Tibial nerve (tissue), 4 donors: Measurements from ENCODE around the gene MAU2. TPM values are rescaled to one million over a fixed set of nuclear protein-coding genes. Genes with fewer than 3 reads are reported as not detected.
"Not testable (repeated sequence)": the region's sequence is repeated elsewhere in the genome, so short reads cannot be mapped to it uniquely, and the experiment has no call there.

Source experiments
- DNase-seq, 2 donors: peaks; one replicate each; pipeline ENCODE4 v3.0.0-alpha.2; 2019; ENCODE audit warnings: low spot score in 2 of 2
- H3K27ac ChIP-seq, 4 donors: fragments of 200-600 bp; sonication (generic) in 3 of 4; one replicate each; pipeline ENCODE4 v1.5.1; 2017 to 2019; ENCODE audit warnings: mild to moderate bottlenecking in 1 of 4
- H3K27me3 ChIP-seq, 2 donors: fragments of 200-600 bp; sonication (generic) in 1 of 2; one replicate each; pipeline versions ENCODE4 v1.5.1 to v1.6.0; 2017 to 2019
- H3K36me3 ChIP-seq, 3 donors: fragments of 200-600 bp; sonication (generic); one replicate each; pipeline ENCODE4 v1.5.1; 2018 to 2019
- H3K4me1 ChIP-seq, 4 donors: fragments of 200-600 bp; sonication (generic) in 3 of 4; one replicate each; pipeline ENCODE4 v1.5.1; 2017 to 2019
- H3K4me3 ChIP-seq, 4 donors: fragments of 200-600 bp; sonication (generic) in 3 of 4; one replicate each; pipeline ENCODE4 v1.5.1; 2017 to 2019; ENCODE audit warnings: mild to moderate bottlenecking in 1 of 4, moderate library complexity in 1 of 4
- H3K9me3 ChIP-seq, 4 donors: fragments of 200-600 bp; sonication (generic) in 3 of 4; one replicate each; pipeline ENCODE4 v1.5.1; 2017 to 2019
- EP300 ChIP-seq, 2 donors: sonication (generic); formaldehyde crosslinking; IDR thresholded peaks; one replicate each; pipeline ENCODE4 v1.6.1; 2017; ENCODE audit warnings: antibody characterized with exemption in 2 of 2, mild to moderate bottlenecking in 1 of 2
- POLR2A ChIP-seq, 2 donors: fragments of 450-650 bp; IDR thresholded peaks; one replicate each; pipeline ENCODE4 v1.6.1; 2017; ENCODE audit warnings: antibody characterized with exemption in 2 of 2, mild to moderate bottlenecking in 2 of 2, moderate library complexity in 2 of 2
- WGBS, 2 donors: methylation state at CpG; one replicate each; pipeline ENCODE4 v1.1.5; 2018; 5-methylcytosine and 5-hydroxymethylcytosine counted together
- total RNA-seq, 4 donors: library from RNA; depleted of rRNA; stranded (reverse); fragments of >200 nt; gene quantifications; one replicate each; pipeline ENCODE4 v1.1.0, GENCODE V29; 2016
- TF ChIP-seq, protein P1 (sequence below), 5 experiments: fragments of 200-600 bp in 3 of 5; fragments of 450-650 bp in 2 of 5; sonication (generic) in 3 of 5; IDR thresholded peaks; one replicate each; pipeline ENCODE4 v1.5.1; 2016 to 2019; ENCODE audit warnings: antibody characterized with exemption in 5 of 5, mild to moderate bottlenecking in 3 of 5, moderate library complexity in 2 of 5

MAU2 gene
- total RNA-seq, 4 donors from 2014 or later, result 56.8 to 108 (median 97.8) TPM

DNA sequence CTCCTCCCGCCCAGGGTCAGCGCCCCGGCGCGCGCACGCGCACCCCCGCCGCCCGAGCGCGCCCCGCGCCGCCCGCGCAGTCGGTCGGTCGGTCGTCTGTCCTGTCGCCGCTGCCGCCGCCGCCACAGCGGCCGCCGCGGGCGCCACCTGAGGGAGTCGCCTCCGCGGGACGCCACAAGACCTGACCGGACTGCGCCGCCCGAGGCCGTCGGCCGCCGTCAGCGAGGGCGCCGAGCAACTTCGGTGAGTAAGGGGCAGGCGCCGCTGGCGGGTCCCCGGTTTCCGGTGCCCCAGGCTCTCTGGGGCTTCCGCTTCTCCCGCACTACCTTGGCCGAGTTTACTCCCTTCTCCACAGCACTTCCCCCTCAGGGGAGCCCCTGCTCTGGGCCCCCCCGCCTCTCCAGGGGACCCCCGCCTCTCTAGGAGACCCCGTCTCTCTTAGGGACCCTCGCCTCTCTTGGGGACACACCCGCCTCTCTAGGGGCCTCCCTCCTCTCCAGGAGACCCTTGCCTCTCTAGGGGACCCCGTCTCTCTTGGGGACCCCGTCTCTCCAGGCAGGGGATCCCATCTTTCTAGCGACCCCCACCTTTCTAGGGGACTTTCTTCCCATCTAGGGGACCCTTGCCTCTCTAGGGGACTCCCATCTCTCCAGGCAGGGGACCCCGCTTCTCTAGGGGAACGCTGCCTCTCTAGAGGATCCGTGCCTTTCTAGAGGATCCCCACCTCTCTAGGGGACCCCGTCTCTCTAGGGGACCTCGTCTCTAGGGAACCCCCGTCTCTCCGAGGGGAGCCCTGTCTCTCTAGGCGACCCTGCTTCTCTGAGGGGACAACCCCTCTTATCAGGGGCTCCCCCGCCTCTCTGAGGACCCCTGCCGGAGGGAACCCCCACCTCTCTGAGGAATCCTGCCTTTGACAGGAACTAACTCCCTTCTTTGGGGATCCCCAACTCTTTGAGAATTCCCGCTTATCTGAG, 65.6 kb downstream of the MAU2 start:
- H3K4me3 ChIP-seq, result peak overlapping the region; percentile 66 to 93 (median 82)
- H3K4me1 ChIP-seq, result peaks cover 0 to 49% (median 24%) of the 10 kb centered on the region in 4 donors
- H3K36me3 ChIP-seq, result no peaks in the 10 kb centered on the region
- TF ChIP-seq, protein P1, sequence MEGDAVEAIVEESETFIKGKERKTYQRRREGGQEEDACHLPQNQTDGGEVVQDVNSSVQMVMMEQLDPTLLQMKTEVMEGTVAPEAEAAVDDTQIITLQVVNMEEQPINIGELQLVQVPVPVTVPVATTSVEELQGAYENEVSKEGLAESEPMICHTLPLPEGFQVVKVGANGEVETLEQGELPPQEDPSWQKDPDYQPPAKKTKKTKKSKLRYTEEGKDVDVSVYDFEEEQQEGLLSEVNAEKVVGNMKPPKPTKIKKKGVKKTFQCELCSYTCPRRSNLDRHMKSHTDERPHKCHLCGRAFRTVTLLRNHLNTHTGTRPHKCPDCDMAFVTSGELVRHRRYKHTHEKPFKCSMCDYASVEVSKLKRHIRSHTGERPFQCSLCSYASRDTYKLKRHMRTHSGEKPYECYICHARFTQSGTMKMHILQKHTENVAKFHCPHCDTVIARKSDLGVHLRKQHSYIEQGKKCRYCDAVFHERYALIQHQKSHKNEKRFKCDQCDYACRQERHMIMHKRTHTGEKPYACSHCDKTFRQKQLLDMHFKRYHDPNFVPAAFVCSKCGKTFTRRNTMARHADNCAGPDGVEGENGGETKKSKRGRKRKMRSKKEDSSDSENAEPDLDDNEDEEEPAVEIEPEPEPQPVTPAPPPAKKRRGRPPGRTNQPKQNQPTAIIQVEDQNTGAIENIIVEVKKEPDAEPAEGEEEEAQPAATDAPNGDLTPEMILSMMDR (IDR thresholded peaks at IDR 0.05), result no peak
- peak in 1 of 2 donors; percentile 45 for TF ChIP-seq POLR2A (IDR thresholded peaks at IDR 0.05)
- no peak for DNase-seq
- H3K9me3 ChIP-seq, result no peaks in the 10 kb centered on the region
- H3K27ac ChIP-seq, result peak overlapping the region; percentile 43 to 91 (median 86)
- H3K27me3 ChIP-seq, result no peaks in the 10 kb centered on the region
- 4 to 6% methylated on average over 23 to 28 of the region's 75 CpGs for WGBS, 2 donors

DNA sequence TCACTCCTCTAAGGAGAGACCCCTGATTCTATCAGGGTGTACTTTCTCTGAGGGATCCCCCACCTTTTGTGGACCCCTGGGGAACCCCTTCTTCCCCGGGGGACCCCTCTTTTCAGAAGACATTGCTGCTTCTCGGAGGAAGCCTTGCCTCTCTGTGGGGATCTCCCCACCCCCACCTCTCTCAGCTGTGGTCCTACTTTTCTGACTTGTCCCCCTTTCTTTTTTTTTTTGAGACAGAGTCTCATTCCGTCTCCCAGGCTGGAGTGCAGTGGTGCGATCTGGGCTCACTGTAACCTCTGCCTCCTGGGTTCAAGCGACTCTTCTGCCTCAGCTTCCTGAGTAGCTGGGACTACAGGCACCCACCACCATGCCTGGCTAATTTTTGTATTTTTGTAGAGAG, 66.5 kb downstream of the MAU2 start:
- no peaks in the 10 kb centered on the region for H3K27me3 ChIP-seq
- peak overlapping the region in 3 of 4 donors; percentile 76 to 93 (median 87) for H3K4me3 ChIP-seq
- no peaks in the 10 kb centered on the region for H3K9me3 ChIP-seq
- 73 to 78% methylated on average over 5 of the region's 5 CpGs for WGBS, 2 donors
- H3K36me3 ChIP-seq, result no peaks in the 10 kb centered on the region
- peaks cover 0 to 58% (median 24%) of the 10 kb centered on the region in 4 donors for H3K4me1 ChIP-seq
- TF ChIP-seq EP300 (IDR thresholded peaks at IDR 0.05) (no peak), POLR2A (IDR thresholded peaks at IDR 0.05) (no peak)
- TF ChIP-seq, protein P1 (IDR thresholded peaks at IDR 0.05), result no peak
- peak overlapping the region in 3 of 4 donors; percentile 84 to 91 (median 87) for H3K27ac ChIP-seq
- no peak for DNase-seq

DNA sequence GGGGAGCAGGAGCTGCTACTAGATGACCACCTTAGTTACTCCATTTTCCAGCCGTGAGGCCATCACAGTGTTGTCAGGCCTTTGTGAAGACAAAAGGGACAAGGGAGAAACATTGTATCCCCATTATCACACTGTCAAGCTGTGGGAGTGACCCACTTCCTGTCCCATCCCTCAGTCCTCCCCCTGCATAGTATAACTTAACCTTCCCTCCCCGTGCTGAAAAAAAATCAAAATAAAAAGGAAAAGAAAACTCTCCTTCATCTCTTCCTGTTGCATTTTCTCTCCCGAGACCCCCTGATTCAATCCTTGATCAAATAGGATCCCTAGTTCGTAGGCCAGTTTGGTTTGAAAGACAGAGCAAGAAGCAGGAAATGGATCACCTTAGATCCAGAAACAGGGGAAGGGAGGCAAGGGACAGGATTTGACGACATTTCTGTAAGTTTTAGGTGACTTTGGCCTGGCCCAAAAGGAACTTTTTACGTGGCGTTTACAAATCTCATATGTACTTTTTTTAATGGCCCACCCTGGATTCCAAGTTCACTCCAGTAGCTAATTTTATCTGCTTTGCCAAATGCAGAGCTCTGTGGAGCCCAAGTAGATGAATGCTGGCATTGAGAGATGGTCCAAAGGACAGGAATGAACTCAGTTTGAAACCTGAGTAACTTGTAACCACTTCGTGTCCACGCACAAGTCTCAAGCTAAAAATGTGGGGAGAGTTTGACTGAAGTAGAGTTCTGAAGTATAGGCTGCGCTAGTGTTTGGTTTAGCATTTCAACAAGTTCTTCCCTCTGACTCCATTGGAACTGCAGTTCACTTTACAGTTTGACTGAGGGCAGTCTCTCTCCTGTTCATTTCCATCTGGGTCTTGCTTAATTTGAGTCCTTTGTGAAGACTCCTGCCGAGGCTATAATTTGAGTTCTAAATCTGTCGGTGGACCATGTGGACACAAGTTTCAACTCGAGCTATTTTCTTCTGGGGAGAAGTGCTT, 68.2 kb downstream of the MAU2 start:
- DNase-seq, result no peak
- H3K27ac ChIP-seq, result peak overlapping the region in 3 of 4 donors; percentile 38 to 69 (median 45)
- H3K9me3 ChIP-seq, result no peaks in the 10 kb centered on the region
- TF ChIP-seq, protein P1 (IDR thresholded peaks at IDR 0.05), result no peak
- no peaks in the 10 kb centered on the region for H3K27me3 ChIP-seq
- H3K4me1 ChIP-seq, result peaks cover 0 to 59% (median 24%) of the 10 kb centered on the region in 4 donors
- 34 to 36% methylated on average over 13 of the region's 13 CpGs for WGBS, 2 donors
- no peaks in the 10 kb centered on the region for H3K36me3 ChIP-seq
- no peak overlapping the region for H3K4me3 ChIP-seq

DNA sequence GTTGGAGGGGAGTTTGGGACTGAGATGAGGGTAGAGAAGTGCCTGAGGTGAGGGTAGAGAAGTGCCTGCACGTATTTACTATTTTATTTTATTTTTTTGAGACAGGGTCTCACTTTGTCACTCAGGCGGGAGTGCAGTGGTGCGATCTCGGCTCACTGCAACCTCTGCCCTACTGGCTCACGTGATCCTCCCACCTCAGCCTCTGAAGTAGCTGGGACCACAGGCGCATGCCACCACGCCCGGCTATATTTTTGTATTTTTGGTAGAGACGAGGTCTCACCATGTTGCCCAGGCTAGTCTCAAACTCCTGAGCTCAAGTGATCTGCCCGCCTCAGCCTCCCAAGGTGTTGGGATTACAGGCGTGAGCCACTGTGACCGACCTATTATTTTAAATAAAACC, 69.1 kb downstream of the MAU2 start:
- not testable (repeated sequence) for H3K4me3 ChIP-seq, H3K27me3 ChIP-seq, H3K9me3 ChIP-seq, H3K36me3 ChIP-seq, DNase-seq
- 87% methylated on average over 12 of the region's 12 CpGs for WGBS, 2 donors
- H3K27ac ChIP-seq, result peak overlapping the region in 1 of 4 donors; percentile 69
- H3K4me1 ChIP-seq, result peaks cover 0 to 55% (median 19%) of the 10 kb centered on the region in 4 donors

DNA sequence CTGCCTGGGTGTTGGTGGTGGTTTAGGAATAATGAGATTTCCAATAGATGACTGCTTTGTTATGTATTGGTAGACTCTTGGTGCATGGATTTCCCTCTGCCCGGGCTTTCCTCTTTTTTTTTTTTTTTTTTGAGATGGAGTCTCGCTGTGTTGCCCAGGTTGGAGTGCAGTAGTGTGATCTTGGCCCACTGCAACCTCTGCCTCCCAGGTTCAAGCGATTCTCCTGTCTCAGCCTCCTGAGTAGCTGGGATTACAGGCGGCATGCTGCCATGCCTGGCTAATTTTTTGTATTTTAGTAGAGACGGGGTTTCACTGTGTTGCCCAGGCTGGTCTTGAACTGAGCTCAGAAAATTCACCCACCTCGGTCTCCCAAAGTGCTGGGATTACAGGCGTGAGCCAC, 73.7 kb downstream of the MAU2 start:
- not testable (repeated sequence) for H3K27me3 ChIP-seq, H3K4me3 ChIP-seq, H3K27ac ChIP-seq, DNase-seq, H3K36me3 ChIP-seq, H3K9me3 ChIP-seq
- WGBS, 2 donors, result 91% methylated on average over 7 of the region's 7 CpGs
- H3K4me1 ChIP-seq, result peaks cover 0 to 25% (median 4%) of the 10 kb centered on the region in 4 donors
